ENCODE results near the gene CHP1.

The CHP1 gene

GRCh38 chr15:41230650-41231421 is at the start of gene CHP1, which contains the start of gene EXD1:
Gene CHP1 (plus strand): TSS chr15:41231268. CDS start chr15:41231383, 115 bp downstream.
Gene EXD1 (minus strand): TSS chr15:41230757. CDS start chr15:41226575, 4,182 bp downstream.
- peaks cover 20% of the 10 kb centered on the region for H3K27me3 Mint-ChIP-seq
- CTCF ChIA-PET = interaction anchor here (0.6 to 1.2 kb wide), 7 partner anchors 22 to 309 kb away, joined by 3 read pairs; partner anchors contain the start of gene OIP5
- H3K4me3 Mint-ChIP-seq = peak within 1 kb of the TSS; percentile 86
- H3K4me1 Mint-ChIP-seq = peaks cover 37% of the 10 kb centered on the region
- H3K9me3 Mint-ChIP-seq = no peaks in the 10 kb centered on the region
- peak within 1 kb of the TSS; percentile 90 for H3K27ac Mint-ChIP-seq
- peak; percentile 98 for DNase-seq
- peaks cover 10% of the 10 kb centered on the region for H3K36me3 Mint-ChIP-seq

- Mint-ChIP-seq H3K4me3 (no peak overlapping the region), H3K27ac (no peak overlapping the region), H3K36me3 (no peaks in the 10 kb centered on the region), H3K4me1 (no peaks in the 10 kb centered on the region), H3K27me3 (peaks cover 7% of the 10 kb centered on the region), H3K9me3 (no peaks in the 10 kb centered on the region)
- no peak for DNase-seq
- CTCF ChIA-PET = interaction anchor here (1.4 kb wide), 1 partner anchor 240 kb away, joined by 4 read pairs; no protein-coding TSS in a partner anchor
Measured at GRCh38 chr15:41182266-41182665, 48.8 kb upstream of the CHP1 start.

- CTCF ChIA-PET = interaction anchor here (0.7 to 3.5 kb wide), 7 partner anchors 27 to 278 kb away, joined by 3 to 83 read pairs (median 3); no protein-coding TSS in a partner anchor
- Mint-ChIP-seq H3K4me1 (no peaks in the 10 kb centered on the region), H3K9me3 (no peaks in the 10 kb centered on the region), H3K27me3 (peaks cover 7% of the 10 kb centered on the region), H3K4me3 (no peak overlapping the region), H3K36me3 (no peaks in the 10 kb centered on the region), H3K27ac (no peak overlapping the region)
- no peak for DNase-seq
Measured at GRCh38 chr15:41183581-41183980, 47.5 kb upstream of the CHP1 start.

- CTCF ChIA-PET = interaction anchor here (0.7 kb wide), 1 partner anchor 18 kb away, joined by 3 read pairs; no protein-coding TSS in a partner anchor
- DNase-seq = no peak
- Mint-ChIP-seq H3K36me3 (no peaks in the 10 kb centered on the region), H3K9me3 (no peaks in the 10 kb centered on the region), H3K4me3 (no peak overlapping the region), H3K4me1 (no peaks in the 10 kb centered on the region), H3K27ac (no peak overlapping the region), H3K27me3 (peaks cover 7% of the 10 kb centered on the region)
Measured at GRCh38 chr15:41194444-41194843, 36.6 kb upstream of the CHP1 start.

- Mint-ChIP-seq H3K9me3 (no peaks in the 10 kb centered on the region), H3K4me3 (no peak overlapping the region), H3K27me3 (peaks cover 12% of the 10 kb centered on the region), H3K36me3 (no peaks in the 10 kb centered on the region), H3K4me1 (no peaks in the 10 kb centered on the region), H3K27ac (no peak overlapping the region)
- no peak for DNase-seq
- CTCF ChIA-PET = no interaction called here
Measured at GRCh38 chr15:41199470-41199869, 31.6 kb upstream of the CHP1 start.

GRCh38 chr15:41203395-41203794 is 27.7 kb upstream of the CHP1 start:
- Mint-ChIP-seq H3K9me3 (no peaks in the 10 kb centered on the region), H3K4me1 (no peaks in the 10 kb centered on the region), H3K27ac (no peak overlapping the region), H3K4me3 (no peak overlapping the region), H3K36me3 (no peaks in the 10 kb centered on the region), H3K27me3 (peaks cover 25% of the 10 kb centered on the region)
- no peak for DNase-seq
- CTCF ChIA-PET = no interaction called here

- H3K27ac Mint-ChIP-seq = no peak overlapping the region
- H3K9me3 Mint-ChIP-seq = no peaks in the 10 kb centered on the region
- no peaks in the 10 kb centered on the region for H3K4me1 Mint-ChIP-seq
- H3K36me3 Mint-ChIP-seq = no peaks in the 10 kb centered on the region
- no peak for DNase-seq
- no peak overlapping the region for H3K4me3 Mint-ChIP-seq
- CTCF ChIA-PET = no interaction called here
- peaks cover 34% of the 10 kb centered on the region for H3K27me3 Mint-ChIP-seq
Measured at GRCh38 chr15:41205315-41205714, 25.8 kb upstream of the CHP1 start.

- H3K27me3 Mint-ChIP-seq = peaks cover 45% of the 10 kb centered on the region
- H3K9me3 Mint-ChIP-seq = no peaks in the 10 kb centered on the region
- H3K4me1 Mint-ChIP-seq = no peaks in the 10 kb centered on the region
- CTCF ChIA-PET = interaction anchor here (1.6 kb wide), 1 partner anchor 23 kb away, joined by 3 read pairs; the partner anchor contains the start of gene CHP1
- no peak overlapping the region for H3K27ac Mint-ChIP-seq
- no peaks in the 10 kb centered on the region for H3K36me3 Mint-ChIP-seq
- DNase-seq = no peak
- no peak overlapping the region for H3K4me3 Mint-ChIP-seq
Measured at GRCh38 chr15:41207687-41208448, 23.2 kb upstream of the CHP1 start.

- CTCF ChIA-PET = no interaction called here
- no peaks in the 10 kb centered on the region for H3K4me1 Mint-ChIP-seq
- no peak overlapping the region for H3K4me3 Mint-ChIP-seq
- H3K9me3 Mint-ChIP-seq = no peaks in the 10 kb centered on the region
- H3K27ac Mint-ChIP-seq = no peak overlapping the region
- peaks cover 64% of the 10 kb centered on the region for H3K27me3 Mint-ChIP-seq
- no peak for DNase-seq
- H3K36me3 Mint-ChIP-seq = no peaks in the 10 kb centered on the region
Measured at GRCh38 chr15:41215708-41216107, 15.4 kb upstream of the CHP1 start.

GRCh38 chr15:41218851-41219250 is 12.2 kb upstream of the CHP1 start:
- Mint-ChIP-seq H3K36me3 (no peaks in the 10 kb centered on the region), H3K9me3 (no peaks in the 10 kb centered on the region), H3K27me3 (peaks cover 56% of the 10 kb centered on the region), H3K27ac (no peak overlapping the region), H3K4me3 (no peak overlapping the region), H3K4me1 (no peaks in the 10 kb centered on the region)
- CTCF ChIA-PET = no interaction called here
- no peak for DNase-seq

- no peaks in the 10 kb centered on the region for H3K36me3 Mint-ChIP-seq
- CTCF ChIA-PET = no interaction called here
- no peak overlapping the region for H3K27ac Mint-ChIP-seq
- H3K4me1 Mint-ChIP-seq = no peaks in the 10 kb centered on the region
- no peak for DNase-seq
- H3K27me3 Mint-ChIP-seq = peaks cover 53% of the 10 kb centered on the region
- no peak overlapping the region for H3K4me3 Mint-ChIP-seq
- no peaks in the 10 kb centered on the region for H3K9me3 Mint-ChIP-seq
Measured at GRCh38 chr15:41219381-41219780, 11.7 kb upstream of the CHP1 start.

GRCh38 chr15:41230345-41230649 is 771 bp upstream of the CHP1 start:
- DNase-seq = no peak
- H3K9me3 Mint-ChIP-seq = no peaks in the 10 kb centered on the region
- peaks cover 37% of the 10 kb centered on the region for H3K4me1 Mint-ChIP-seq
- H3K4me3 Mint-ChIP-seq = peak overlapping the region; percentile 86
- H3K27ac Mint-ChIP-seq = peak overlapping the region; percentile 90
- H3K27me3 Mint-ChIP-seq = peaks cover 25% of the 10 kb centered on the region
- H3K36me3 Mint-ChIP-seq = peaks cover 10% of the 10 kb centered on the region
- CTCF ChIA-PET = interaction anchor here (1.0 kb wide), 1 partner anchor 67 kb away, joined by 3 read pairs; no protein-coding TSS in a partner anchor

GRCh38 chr15:41231422-41232226 is 556 bp downstream of the CHP1 start:
- peaks cover 14% of the 10 kb centered on the region for H3K27me3 Mint-ChIP-seq
- CTCF ChIA-PET = interaction anchor here (0.6 to 1.2 kb wide), 7 partner anchors 23 to 309 kb away, joined by 3 read pairs; partner anchors contain the start of gene OIP5
- H3K9me3 Mint-ChIP-seq = no peaks in the 10 kb centered on the region
- peaks cover 10% of the 10 kb centered on the region for H3K36me3 Mint-ChIP-seq
- no peak for DNase-seq
- peak overlapping the region; percentile 90 for H3K27ac Mint-ChIP-seq
- H3K4me1 Mint-ChIP-seq = peaks cover 37% of the 10 kb centered on the region
- H3K4me3 Mint-ChIP-seq = peak overlapping the region; percentile 86

GRCh38 chr15:41233367-41233771 is 2.3 kb downstream of the CHP1 start:
- Mint-ChIP-seq H3K27me3 (peaks cover 10% of the 10 kb centered on the region), H3K27ac (no peak overlapping the region), H3K36me3 (peaks cover 10% of the 10 kb centered on the region), H3K4me3 (no peak overlapping the region), H3K9me3 (no peaks in the 10 kb centered on the region), H3K4me1 (peaks cover 41% of the 10 kb centered on the region)
- CTCF ChIA-PET = no interaction called here
- no peak for DNase-seq
